GM23338 (cell line): ENCODE measurements around the gene MPL. TPM values are rescaled to one million over a fixed set of nuclear protein-coding genes. Genes with fewer than 3 reads are reported as not detected.

Experiments used
- ATAC-seq: fragments of 200-7000 bp; cut with Tn5 transposase; 3 replicates; pipeline ENCODE4 v1.9.1; 2020
- DNase-seq: peaks from one replicate; pipeline ENCODE4 v3.0.0-alpha.2; 2015; ENCODE audit warnings: low spot score
- H2AFZ ChIP-seq: fragments of 200-600 bp; sonication (generic); 2 replicates; pipeline ENCODE4 v1.8.0; 2016; ENCODE audit warnings: antibody characterized with exemption, mild to moderate bottlenecking, moderate library complexity
- H3F3A ChIP-seq: fragments of 200-600 bp; sonication (generic); replicated peaks from 2 replicates; pipeline ENCODE4 v1.8.0; 2017; ENCODE audit warnings: antibody characterized with exemption, mixed run types, low read depth
- H3K27ac ChIP-seq: fragments of 200-600 bp; sonication (generic); 2 replicates; pipeline ENCODE4 v1.6.1; 2016; ENCODE audit warnings: low read depth
- H3K27me3 ChIP-seq: fragments of 200-600 bp; sonication (generic); 2 replicates; pipeline ENCODE4 v1.8.0; 2016; ENCODE audit warnings: mild to moderate bottlenecking, mixed run types, moderate library complexity; ENCODE audit not compliant: insufficient read depth
- H3K36me3 ChIP-seq: fragments of 200-600 bp; sonication (generic); 2 replicates; pipeline ENCODE4 v1.8.0; 2016; ENCODE audit warnings: mild to moderate bottlenecking; ENCODE audit not compliant: insufficient read depth
- H3K4me1 ChIP-seq: fragments of 200-600 bp; sonication (generic); 2 replicates; pipeline ENCODE4 v1.8.0; 2016; ENCODE audit warnings: mild to moderate bottlenecking, moderate library complexity; ENCODE audit not compliant: insufficient read depth
- H3K4me2 ChIP-seq: fragments of 200-600 bp; sonication (generic); 2 replicates; pipeline ENCODE4 v1.7.1; 2017; ENCODE audit warnings: mixed run types
- H3K4me3 ChIP-seq: fragments of 200-600 bp; sonication (generic); 2 replicates; pipeline ENCODE4 v1.6.1; 2016; ENCODE audit warnings: mixed run types
- H3K79me2 ChIP-seq: fragments of 200-600 bp; sonication (generic); replicated peaks from 2 replicates; pipeline ENCODE4 v1.8.0; 2017; ENCODE audit warnings: mild to moderate bottlenecking; ENCODE audit not compliant: insufficient read depth
- H3K9me2 ChIP-seq: fragments of 200-600 bp; sonication (generic); 2 replicates; pipeline ENCODE4 v1.8.0; 2017; ENCODE audit not compliant: insufficient read depth
- H4K20me1 ChIP-seq: fragments of 200-600 bp; sonication (generic); replicated peaks from 2 replicates; pipeline ENCODE4 v1.8.0; 2017; ENCODE audit warnings: mild to moderate bottlenecking; ENCODE audit not compliant: insufficient read depth
- H3K27ac Mint-ChIP-seq: 2 replicates; pipeline ENCODE4 v1.8.0; 2020; ENCODE audit warnings: inconsistent platforms, mild to moderate bottlenecking, moderate library complexity, mixed read lengths
- H3K27me3 Mint-ChIP-seq: 3 replicates; pipeline ENCODE4 v1.8.0; 2022; ENCODE audit warnings: low read depth, mild to moderate bottlenecking, moderate library complexity, mixed read lengths, inconsistent platforms; ENCODE audit not compliant: insufficient read depth, poor library complexity
- H3K36me3 Mint-ChIP-seq: 3 replicates; pipeline ENCODE4 v1.8.0; 2021; ENCODE audit warnings: low read depth, mild to moderate bottlenecking, inconsistent platforms, moderate library complexity, mixed read lengths
- H3K4me1 Mint-ChIP-seq: 3 replicates; pipeline ENCODE4 v1.8.0; 2020; ENCODE audit warnings: mild to moderate bottlenecking, inconsistent platforms, mixed read lengths
- H3K4me3 Mint-ChIP-seq: 3 replicates; pipeline ENCODE4 v1.8.0; 2021; ENCODE audit warnings: moderate library complexity, mild to moderate bottlenecking, inconsistent platforms, mixed read lengths
- H3K9me3 Mint-ChIP-seq: 3 replicates; pipeline ENCODE4 v1.8.0; 2020; ENCODE audit warnings: moderate library complexity, mild to moderate bottlenecking, inconsistent platforms, mixed read lengths
- CREB1 ChIP-seq: fragments of 250-450 bp; sonication (Bioruptor Pico); IDR thresholded peaks from 2 replicates; pipeline ENCODE4 v1.5.0; 2020; ENCODE audit warnings: low read depth, mild to moderate bottlenecking, moderate library complexity
- EZH2 ChIP-seq: fragments of 200-600 bp; sonication (generic); IDR thresholded peaks from one replicate; pipeline ENCODE4 v1.8.0; 2017; ENCODE audit warnings: antibody characterized with exemption, mild to moderate bottlenecking, low read depth; ENCODE audit not compliant: unreplicated experiment
- EZH2phosphoT487 ChIP-seq: fragments of 200-600 bp; sonication (generic); IDR thresholded peaks from one replicate; pipeline ENCODE4 v1.8.1; 2018; ENCODE audit warnings: antibody characterized with exemption; ENCODE audit not compliant: unreplicated experiment
- JUNB ChIP-seq: IDR thresholded peaks from one replicate; pipeline ENCODE4 v1.6.1; 2016; ENCODE audit warnings: antibody characterized with exemption; ENCODE audit not compliant: unreplicated experiment
- NANOG ChIP-seq: IDR thresholded peaks from 2 replicates; pipeline ENCODE4 v1.6.1; 2016; ENCODE audit warnings: antibody characterized with exemption, borderline replicate concordance
- POLR2AphosphoS5 ChIP-seq: IDR thresholded peaks from 2 replicates; pipeline ENCODE4 v1.6.1; 2016; ENCODE audit warnings: antibody characterized with exemption, low read depth
- STAT1 ChIP-seq: IDR thresholded peaks from one replicate; pipeline ENCODE4 v1.6.1; 2016; ENCODE audit warnings: antibody characterized with exemption; ENCODE audit not compliant: unreplicated experiment
- ZNF114 ChIP-seq: fragments of 250-450 bp; sonication (Bioruptor Pico); IDR thresholded peaks from 2 replicates; pipeline ENCODE4 v1.5.0; 2020; ENCODE audit warnings: mild to moderate bottlenecking, moderate library complexity
- ZNF331 ChIP-seq: fragments of 250-450 bp; sonication (Bioruptor Pico); IDR thresholded peaks from 2 replicates; pipeline ENCODE4 v1.5.0; 2020; ENCODE audit warnings: low read depth, mild to moderate bottlenecking, moderate library complexity
- polyA plus RNA-seq: library from polyadenylated mRNA; unstranded; fragments of >200 nt; fragmentation: Nextera tagmentation; extraction: Ambion mirVana; gene quantifications from 2 replicates; pipeline ENCODE4 v1.2.1, GENCODE V29; 2016
- total RNA-seq: library from RNA; depleted of rRNA; stranded (reverse); fragments of >200 nt; shearing (Covaris generic); gene quantifications from 2 replicates; pipeline ENCODE4 v1.2.3, GENCODE V29; 2014
- TF ChIP-seq, protein P1 (sequence below): IDR thresholded peaks from one replicate; pipeline ENCODE4 v1.6.1; 2018; ENCODE audit warnings: antibody characterized with exemption; ENCODE audit not compliant: unreplicated experiment
- TF ChIP-seq, protein P2 (sequence below): IDR thresholded peaks from 2 replicates; pipeline ENCODE4 v1.6.1; 2016; ENCODE audit warnings: antibody characterized with exemption
- TF ChIP-seq, protein P3 (sequence below), 2 experiments: fragments of 200-600 bp in 1 of 2; sonication (generic) in 1 of 2; conservative IDR thresholded peaks; 2 replicates each; pipeline versions ENCODE4 v1.5.1 to v1.6.1; 2016 to 2017; ENCODE audit warnings: antibody characterized with exemption in 2 of 2, low read depth in 2 of 2, mild to moderate bottlenecking in 2 of 2, moderate library complexity in 1 of 2
- TF ChIP-seq, protein P4 (sequence below): fragments of 250-450 bp; sonication (Bioruptor Pico); IDR thresholded peaks from 2 replicates; pipeline ENCODE4 v1.5.0; 2020; ENCODE audit warnings: mild to moderate bottlenecking, moderate library complexity

Gene MPL
- total and polyA plus RNA-seq, 2 experiments from 2014 or later, result not detected

DNA sequence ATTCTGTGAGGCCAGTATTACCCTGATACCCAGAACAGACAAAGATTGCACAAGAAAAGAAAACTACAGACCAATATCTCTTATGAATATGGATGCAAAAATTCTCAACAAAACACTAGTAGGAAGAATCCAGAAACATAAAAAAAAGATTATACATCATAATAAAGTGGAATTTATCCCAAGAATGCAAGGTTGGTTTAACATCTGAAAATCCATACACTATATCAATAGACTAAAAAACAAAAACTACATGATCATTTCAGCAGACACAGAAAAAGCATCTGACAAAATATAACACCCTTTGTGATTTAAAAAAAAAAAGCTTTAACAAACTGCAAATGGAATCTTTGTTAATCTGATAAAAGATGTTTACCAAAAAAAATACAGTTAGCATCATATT is 12.2 kb upstream of the MPL start:
- H3K36me3 Mint-ChIP-seq, result no peaks in the 10 kb centered on the region; the same call in 2 of the 3 replicates
- no peak overlapping the region for H3K27ac Mint-ChIP-seq

More for the DNA sequence above, 12.2 kb upstream of the MPL start:
- Mint-ChIP-seq H3K27me3 (peaks cover 10% of the 10 kb centered on the region), H3K9me3 (peaks cover 26% of the 10 kb centered on the region), H3K4me3 (no peak overlapping the region), H3K4me1 (peaks cover 7% of the 10 kb centered on the region; the same call in 2 of the 3 replicates)
- Histone ChIP-seq H2AFZ (no peak overlapping the region), H4K20me1 (no peaks in the 10 kb centered on the region), H3K9me2 (peaks cover 5% of the 10 kb centered on the region; the same call in 1 of the 2 replicates), H3K4me3 (no peak overlapping the region), H3K4me1 (no peaks in the 10 kb centered on the region; the same call in 1 of the 2 replicates), H3F3A (no peaks in the 10 kb centered on the region), H3K79me2 (no peaks in the 10 kb centered on the region), H3K36me3 (0 out of 2 replicates have a peak, but pooled peaks cover 3% of the 10 kb centered on the region), H3K4me2 (no peak overlapping the region), H3K27ac (no peak overlapping the region), H3K27me3 (no peaks in the 10 kb centered on the region)
- TF ChIP-seq STAT1, result no peak
- TF ChIP-seq ZNF114 (CRISPR knock-in tag), result no peak
- TF ChIP-seq, protein P1, sequence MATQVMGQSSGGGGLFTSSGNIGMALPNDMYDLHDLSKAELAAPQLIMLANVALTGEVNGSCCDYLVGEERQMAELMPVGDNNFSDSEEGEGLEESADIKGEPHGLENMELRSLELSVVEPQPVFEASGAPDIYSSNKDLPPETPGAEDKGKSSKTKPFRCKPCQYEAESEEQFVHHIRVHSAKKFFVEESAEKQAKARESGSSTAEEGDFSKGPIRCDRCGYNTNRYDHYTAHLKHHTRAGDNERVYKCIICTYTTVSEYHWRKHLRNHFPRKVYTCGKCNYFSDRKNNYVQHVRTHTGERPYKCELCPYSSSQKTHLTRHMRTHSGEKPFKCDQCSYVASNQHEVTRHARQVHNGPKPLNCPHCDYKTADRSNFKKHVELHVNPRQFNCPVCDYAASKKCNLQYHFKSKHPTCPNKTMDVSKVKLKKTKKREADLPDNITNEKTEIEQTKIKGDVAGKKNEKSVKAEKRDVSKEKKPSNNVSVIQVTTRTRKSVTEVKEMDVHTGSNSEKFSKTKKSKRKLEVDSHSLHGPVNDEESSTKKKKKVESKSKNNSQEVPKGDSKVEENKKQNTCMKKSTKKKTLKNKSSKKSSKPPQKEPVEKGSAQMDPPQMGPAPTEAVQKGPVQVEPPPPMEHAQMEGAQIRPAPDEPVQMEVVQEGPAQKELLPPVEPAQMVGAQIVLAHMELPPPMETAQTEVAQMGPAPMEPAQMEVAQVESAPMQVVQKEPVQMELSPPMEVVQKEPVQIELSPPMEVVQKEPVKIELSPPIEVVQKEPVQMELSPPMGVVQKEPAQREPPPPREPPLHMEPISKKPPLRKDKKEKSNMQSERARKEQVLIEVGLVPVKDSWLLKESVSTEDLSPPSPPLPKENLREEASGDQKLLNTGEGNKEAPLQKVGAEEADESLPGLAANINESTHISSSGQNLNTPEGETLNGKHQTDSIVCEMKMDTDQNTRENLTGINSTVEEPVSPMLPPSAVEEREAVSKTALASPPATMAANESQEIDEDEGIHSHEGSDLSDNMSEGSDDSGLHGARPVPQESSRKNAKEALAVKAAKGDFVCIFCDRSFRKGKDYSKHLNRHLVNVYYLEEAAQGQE, result no peak
- TF ChIP-seq, protein P2, sequence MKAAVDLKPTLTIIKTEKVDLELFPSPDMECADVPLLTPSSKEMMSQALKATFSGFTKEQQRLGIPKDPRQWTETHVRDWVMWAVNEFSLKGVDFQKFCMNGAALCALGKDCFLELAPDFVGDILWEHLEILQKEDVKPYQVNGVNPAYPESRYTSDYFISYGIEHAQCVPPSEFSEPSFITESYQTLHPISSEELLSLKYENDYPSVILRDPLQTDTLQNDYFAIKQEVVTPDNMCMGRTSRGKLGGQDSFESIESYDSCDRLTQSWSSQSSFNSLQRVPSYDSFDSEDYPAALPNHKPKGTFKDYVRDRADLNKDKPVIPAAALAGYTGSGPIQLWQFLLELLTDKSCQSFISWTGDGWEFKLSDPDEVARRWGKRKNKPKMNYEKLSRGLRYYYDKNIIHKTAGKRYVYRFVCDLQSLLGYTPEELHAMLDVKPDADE, result no peak
- TF ChIP-seq JUNB, result no peak
- TF ChIP-seq CREB1 (CRISPR knock-in tag), result no peak
- TF ChIP-seq, protein P3, sequence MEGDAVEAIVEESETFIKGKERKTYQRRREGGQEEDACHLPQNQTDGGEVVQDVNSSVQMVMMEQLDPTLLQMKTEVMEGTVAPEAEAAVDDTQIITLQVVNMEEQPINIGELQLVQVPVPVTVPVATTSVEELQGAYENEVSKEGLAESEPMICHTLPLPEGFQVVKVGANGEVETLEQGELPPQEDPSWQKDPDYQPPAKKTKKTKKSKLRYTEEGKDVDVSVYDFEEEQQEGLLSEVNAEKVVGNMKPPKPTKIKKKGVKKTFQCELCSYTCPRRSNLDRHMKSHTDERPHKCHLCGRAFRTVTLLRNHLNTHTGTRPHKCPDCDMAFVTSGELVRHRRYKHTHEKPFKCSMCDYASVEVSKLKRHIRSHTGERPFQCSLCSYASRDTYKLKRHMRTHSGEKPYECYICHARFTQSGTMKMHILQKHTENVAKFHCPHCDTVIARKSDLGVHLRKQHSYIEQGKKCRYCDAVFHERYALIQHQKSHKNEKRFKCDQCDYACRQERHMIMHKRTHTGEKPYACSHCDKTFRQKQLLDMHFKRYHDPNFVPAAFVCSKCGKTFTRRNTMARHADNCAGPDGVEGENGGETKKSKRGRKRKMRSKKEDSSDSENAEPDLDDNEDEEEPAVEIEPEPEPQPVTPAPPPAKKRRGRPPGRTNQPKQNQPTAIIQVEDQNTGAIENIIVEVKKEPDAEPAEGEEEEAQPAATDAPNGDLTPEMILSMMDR (conservative IDR thresholded peaks at IDR 0.05; ENCODE audit: low read depth in 2 of 2), result no peak
- TF ChIP-seq ZNF331, result no peak
- TF ChIP-seq EZH2phosphoT487, result no peak
- no peak for TF ChIP-seq EZH2
- TF ChIP-seq, protein P4, sequence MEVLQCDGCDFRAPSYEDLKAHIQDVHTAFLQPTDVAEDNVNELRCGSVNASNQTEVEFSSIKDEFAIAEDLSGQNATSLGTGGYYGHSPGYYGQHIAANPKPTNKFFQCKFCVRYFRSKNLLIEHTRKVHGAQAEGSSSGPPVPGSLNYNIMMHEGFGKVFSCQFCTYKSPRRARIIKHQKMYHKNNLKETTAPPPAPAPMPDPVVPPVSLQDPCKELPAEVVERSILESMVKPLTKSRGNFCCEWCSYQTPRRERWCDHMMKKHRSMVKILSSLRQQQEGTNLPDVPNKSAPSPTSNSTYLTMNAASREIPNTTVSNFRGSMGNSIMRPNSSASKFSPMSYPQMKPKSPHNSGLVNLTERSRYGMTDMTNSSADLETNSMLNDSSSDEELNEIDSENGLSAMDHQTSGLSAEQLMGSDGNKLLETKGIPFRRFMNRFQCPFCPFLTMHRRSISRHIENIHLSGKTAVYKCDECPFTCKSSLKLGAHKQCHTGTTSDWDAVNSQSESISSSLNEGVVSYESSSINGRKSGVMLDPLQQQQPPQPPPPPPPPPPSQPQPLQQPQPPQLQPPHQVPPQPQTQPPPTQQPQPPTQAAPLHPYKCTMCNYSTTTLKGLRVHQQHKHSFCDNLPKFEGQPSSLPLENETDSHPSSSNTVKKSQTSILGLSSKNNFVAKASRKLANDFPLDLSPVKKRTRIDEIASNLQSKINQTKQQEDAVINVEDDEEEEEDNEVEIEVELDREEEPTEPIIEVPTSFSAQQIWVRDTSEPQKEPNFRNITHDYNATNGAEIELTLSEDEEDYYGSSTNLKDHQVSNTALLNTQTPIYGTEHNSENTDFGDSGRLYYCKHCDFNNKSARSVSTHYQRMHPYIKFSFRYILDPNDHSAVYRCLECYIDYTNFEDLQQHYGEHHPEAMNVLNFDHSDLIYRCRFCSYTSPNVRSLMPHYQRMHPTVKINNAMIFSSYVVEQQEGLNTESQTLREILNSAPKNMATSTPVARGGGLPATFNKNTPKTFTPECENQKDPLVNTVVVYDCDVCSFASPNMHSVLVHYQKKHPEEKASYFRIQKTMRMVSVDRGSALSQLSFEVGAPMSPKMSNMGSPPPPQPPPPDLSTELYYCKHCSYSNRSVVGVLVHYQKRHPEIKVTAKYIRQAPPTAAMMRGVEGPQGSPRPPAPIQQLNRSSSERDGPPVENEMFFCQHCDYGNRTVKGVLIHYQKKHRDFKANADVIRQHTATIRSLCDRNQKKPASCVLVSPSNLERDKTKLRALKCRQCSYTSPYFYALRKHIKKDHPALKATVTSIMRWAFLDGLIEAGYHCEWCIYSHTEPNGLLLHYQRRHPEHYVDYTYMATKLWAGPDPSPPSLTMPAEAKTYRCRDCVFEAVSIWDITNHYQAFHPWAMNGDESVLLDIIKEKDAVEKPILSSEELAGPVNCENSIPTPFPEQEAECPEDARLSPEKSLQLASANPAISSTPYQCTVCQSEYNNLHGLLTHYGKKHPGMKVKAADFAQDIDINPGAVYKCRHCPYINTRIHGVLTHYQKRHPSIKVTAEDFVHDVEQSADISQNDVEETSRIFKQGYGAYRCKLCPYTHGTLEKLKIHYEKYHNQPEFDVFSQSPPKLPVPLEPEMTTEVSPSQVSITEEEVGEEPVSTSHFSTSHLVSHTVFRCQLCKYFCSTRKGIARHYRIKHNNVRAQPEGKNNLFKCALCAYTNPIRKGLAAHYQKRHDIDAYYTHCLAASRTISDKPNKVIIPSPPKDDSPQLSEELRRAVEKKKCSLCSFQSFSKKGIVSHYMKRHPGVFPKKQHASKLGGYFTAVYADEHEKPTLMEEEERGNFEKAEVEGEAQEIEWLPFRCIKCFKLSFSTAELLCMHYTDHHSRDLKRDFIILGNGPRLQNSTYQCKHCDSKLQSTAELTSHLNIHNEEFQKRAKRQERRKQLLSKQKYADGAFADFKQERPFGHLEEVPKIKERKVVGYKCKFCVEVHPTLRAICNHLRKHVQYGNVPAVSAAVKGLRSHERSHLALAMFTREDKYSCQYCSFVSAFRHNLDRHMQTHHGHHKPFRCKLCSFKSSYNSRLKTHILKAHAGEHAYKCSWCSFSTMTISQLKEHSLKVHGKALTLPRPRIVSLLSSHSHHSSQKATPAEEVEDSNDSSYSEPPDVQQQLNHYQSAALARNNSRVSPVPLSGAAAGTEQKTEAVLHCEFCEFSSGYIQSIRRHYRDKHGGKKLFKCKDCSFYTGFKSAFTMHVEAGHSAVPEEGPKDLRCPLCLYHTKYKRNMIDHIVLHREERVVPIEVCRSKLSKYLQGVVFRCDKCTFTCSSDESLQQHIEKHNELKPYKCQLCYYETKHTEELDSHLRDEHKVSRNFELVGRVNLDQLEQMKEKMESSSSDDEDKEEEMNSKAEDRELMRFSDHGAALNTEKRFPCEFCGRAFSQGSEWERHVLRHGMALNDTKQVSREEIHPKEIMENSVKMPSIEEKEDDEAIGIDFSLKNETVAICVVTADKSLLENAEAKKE, result no peak
- no peak for TF ChIP-seq POLR2AphosphoS5
- TF ChIP-seq NANOG, result no peak
- ATAC-seq (no peak), DNase-seq (no peak)
